ENCODE measurements around the gene SLC22A23.

SLC22A23 gene

GRCh38 chr6:3367630-3368029 is 89.2 kb downstream of the SLC22A23 start:
- Histone ChIP-seq H3K27ac (no peak overlapping the region), H3K9ac (ENCODE audit: insufficient read length) (no peak overlapping the region), H3K9me3 (ENCODE audit: low read depth, low read length) (no peaks in the 10 kb centered on the region), H3K36me3 (ENCODE audit: insufficient read depth, low read length) (no peaks in the 10 kb centered on the region), H3K4me3 (no peak overlapping the region)
- no peak for DNase-seq (ENCODE audit: low read depth, low spot score)
- TF ChIP-seq POLR2AphosphoS5 (IDR thresholded peaks at IDR 0.05; ENCODE audit: borderline replicate concordance, low read depth, low read length) = no peak
- no peak for TF ChIP-seq FOXP2 (optimal IDR thresholded peaks at IDR 0.05; ENCODE audit: control extremely low read depth, extremely low read length, insufficient read depth)
- no peak for TF ChIP-seq EZH2 (IDR thresholded peaks at IDR 0.05)

GRCh38 chr6:3366596-3367413 is 90.0 kb downstream of the SLC22A23 start:
- H3K27ac ChIP-seq = no peak overlapping the region
- no peak overlapping the region for H3K9ac ChIP-seq (ENCODE audit: insufficient read length)
- no peak overlapping the region for H3K4me3 ChIP-seq
- no peaks in the 10 kb centered on the region for H3K9me3 ChIP-seq (ENCODE audit: low read depth, low read length)
- no peak for DNase-seq (ENCODE audit: low read depth, low spot score)
- no peaks in the 10 kb centered on the region for H3K36me3 ChIP-seq (ENCODE audit: insufficient read depth, low read length)
- no peak for TF ChIP-seq EZH2 (IDR thresholded peaks at IDR 0.05)

- no peak for TF ChIP-seq EZH2 (IDR thresholded peaks at IDR 0.05)
- no peak for TF ChIP-seq POLR2AphosphoS5 (IDR thresholded peaks at IDR 0.05; ENCODE audit: borderline replicate concordance, low read depth, low read length)
- H3K9ac ChIP-seq (ENCODE audit: insufficient read length) = no peak overlapping the region
- DNase-seq (ENCODE audit: low read depth, low spot score) = no peak
- no peaks in the 10 kb centered on the region for H3K9me3 ChIP-seq (ENCODE audit: low read depth, low read length)
- H3K36me3 ChIP-seq (ENCODE audit: insufficient read depth, low read length) = no peaks in the 10 kb centered on the region
- no peak overlapping the region for H3K27ac ChIP-seq
- no peak overlapping the region for H3K4me3 ChIP-seq
These were observed 92.5 kb downstream of the SLC22A23 start for GRCh38 chr6:3364391-3364790.

GRCh38 chr6:3363296-3364025 is 93.4 kb downstream of the SLC22A23 start:
- Histone ChIP-seq H3K27ac (no peak overlapping the region), H3K36me3 (ENCODE audit: insufficient read depth, low read length) (no peaks in the 10 kb centered on the region), H3K4me3 (no peak overlapping the region), H3K9me3 (ENCODE audit: low read depth, low read length) (no peaks in the 10 kb centered on the region), H3K9ac (ENCODE audit: insufficient read length) (no peak overlapping the region)
- DNase-seq (ENCODE audit: low read depth, low spot score) = no peak
- TF ChIP-seq POLR2AphosphoS5 (IDR thresholded peaks at IDR 0.05; ENCODE audit: borderline replicate concordance, low read depth, low read length) = no peak
- no peak for TF ChIP-seq FOXP2 (optimal IDR thresholded peaks at IDR 0.05; ENCODE audit: control extremely low read depth, extremely low read length, insufficient read depth)
- no peak for TF ChIP-seq EZH2 (IDR thresholded peaks at IDR 0.05)

GRCh38 chr6:3361312-3362037 is 95.4 kb downstream of the SLC22A23 start:
- H3K27ac ChIP-seq = no peak overlapping the region
- H3K9ac ChIP-seq (ENCODE audit: insufficient read length) = no peak overlapping the region
- TF ChIP-seq FOXP2 (optimal IDR thresholded peaks at IDR 0.05; ENCODE audit: control extremely low read depth, extremely low read length, insufficient read depth) = no peak
- no peak for DNase-seq (ENCODE audit: low read depth, low spot score)
- no peaks in the 10 kb centered on the region for H3K9me3 ChIP-seq (ENCODE audit: low read depth, low read length)
- no peaks in the 10 kb centered on the region for H3K36me3 ChIP-seq (ENCODE audit: insufficient read depth, low read length)
- no peak overlapping the region for H3K4me3 ChIP-seq

GRCh38 chr6:3360727-3361045 is 96.2 kb downstream of the SLC22A23 start:
- TF ChIP-seq POLR2AphosphoS5 (IDR thresholded peaks at IDR 0.05; ENCODE audit: borderline replicate concordance, low read depth, low read length) (no peak), FOXP2 (optimal IDR thresholded peaks at IDR 0.05; ENCODE audit: control extremely low read depth, extremely low read length, insufficient read depth) (no peak), EZH2 (IDR thresholded peaks at IDR 0.05) (no peak)
- H3K4me3 ChIP-seq = no peak overlapping the region
- no peaks in the 10 kb centered on the region for H3K9me3 ChIP-seq (ENCODE audit: low read depth, low read length)
- H3K9ac ChIP-seq (ENCODE audit: insufficient read length) = no peak overlapping the region
- H3K27ac ChIP-seq = no peak overlapping the region
- no peak for DNase-seq (ENCODE audit: low read depth, low spot score)
- no peaks in the 10 kb centered on the region for H3K36me3 ChIP-seq (ENCODE audit: insufficient read depth, low read length)

- TF ChIP-seq FOXP2 (optimal IDR thresholded peaks at IDR 0.05; ENCODE audit: control extremely low read depth, extremely low read length, insufficient read depth) = no peak
- no peak for TF ChIP-seq EZH2 (IDR thresholded peaks at IDR 0.05)
- TF ChIP-seq POLR2AphosphoS5 (IDR thresholded peaks at IDR 0.05; ENCODE audit: borderline replicate concordance, low read depth, low read length) = no peak
- Histone ChIP-seq H3K27ac (no peak overlapping the region), H3K9ac (ENCODE audit: insufficient read length) (no peak overlapping the region), H3K4me3 (no peak overlapping the region), H3K36me3 (ENCODE audit: insufficient read depth, low read length) (no peaks in the 10 kb centered on the region), H3K9me3 (ENCODE audit: low read depth, low read length) (no peaks in the 10 kb centered on the region)
- DNase-seq (ENCODE audit: low read depth, low spot score) = no peak
These were observed 96.7 kb downstream of the SLC22A23 start for GRCh38 chr6:3359973-3360726.

- Histone ChIP-seq H3K9ac (ENCODE audit: insufficient read length) (no peak overlapping the region), H3K9me3 (ENCODE audit: low read depth, low read length) (no peaks in the 10 kb centered on the region), H3K36me3 (ENCODE audit: insufficient read depth, low read length) (no peaks in the 10 kb centered on the region), H3K27ac (no peak overlapping the region), H3K4me3 (no peak overlapping the region)
- DNase-seq (ENCODE audit: low read depth, low spot score) = no peak
- TF ChIP-seq EZH2 (IDR thresholded peaks at IDR 0.05) = no peak
- no peak for TF ChIP-seq FOXP2 (optimal IDR thresholded peaks at IDR 0.05; ENCODE audit: control extremely low read depth, extremely low read length, insufficient read depth)
- TF ChIP-seq POLR2AphosphoS5 (IDR thresholded peaks at IDR 0.05; ENCODE audit: borderline replicate concordance, low read depth, low read length) = no peak
These were observed 97.6 kb downstream of the SLC22A23 start for GRCh38 chr6:3359101-3359752.

All from SK-N-MC (cell line).